Kidney epithelial cell (primary cell): ENCODE results near the gene ENTREP3. TPM values are rescaled to one million over a fixed set of nuclear protein-coding genes. Genes with fewer than 3 reads are reported as not detected.
"Not testable (repeated sequence)": the region's sequence is repeated elsewhere in the genome, so short reads cannot be mapped to it uniquely, and the experiment has no call there.

Experiments used
- DNase-seq: peaks from one replicate; pipeline ENCODE4 v3.0.0-alpha.2; 2010; ENCODE audit warnings: low read depth
- H3K27me3 ChIP-seq: 2 replicates; pipeline ENCODE4 v1.6.0; 2011; ENCODE audit warnings: low read length; ENCODE audit not compliant: control insufficient read depth, insufficient read depth
- H3K36me3 ChIP-seq: 2 replicates; pipeline ENCODE4 v1.5.1; 2011; ENCODE audit warnings: low read length; ENCODE audit not compliant: control insufficient read depth, insufficient read depth
- H3K4me3 ChIP-seq: 2 replicates; pipeline ENCODE4 v1.5.1; 2011; ENCODE audit warnings: low read depth, mild to moderate bottlenecking, control low read depth, low read length
- CTCF ChIP-seq: IDR thresholded peaks from 2 replicates; pipeline ENCODE4 v1.5.1; 2011; ENCODE audit warnings: mild to moderate bottlenecking, moderate library complexity, low read length, control low read depth, inconsistent platforms; ENCODE audit not compliant: insufficient read depth, poor library complexity, severe bottlenecking
- total RNA-seq: library from RNA; depleted of rRNA; stranded (reverse); fragments of >200 nt; gene quantifications from 2 replicates; pipeline ENCODE4 v1.2.3, GENCODE V29; 2015

The ENTREP3 gene
- total RNA-seq, 1 donor from 2014 or later: 13.2 TPM

- DNase-seq: no peak
- Histone ChIP-seq H3K36me3 (no peaks in the 10 kb centered on the region), H3K27me3 (no peaks in the 10 kb centered on the region), H3K4me3 (peak overlapping the region; percentile 44)
- no peak for TF ChIP-seq CTCF
Observed at GRCh38 chr1:155241069-155241679, 14.1 kb downstream of the ENTREP3 start.

- no peak for TF ChIP-seq CTCF
- no peak for DNase-seq
- no peak overlapping the region for H3K4me3 ChIP-seq
- no peaks in the 10 kb centered on the region for H3K27me3 ChIP-seq
- no peaks in the 10 kb centered on the region for H3K36me3 ChIP-seq
Observed at GRCh38 chr1:155236451-155236850, 18.8 kb downstream of the ENTREP3 start.

- not testable (repeated sequence) for H3K4me3 ChIP-seq, DNase-seq, H3K27me3 ChIP-seq, H3K36me3 ChIP-seq
Observed at GRCh38 chr1:155235375-155235774, 19.9 kb downstream of the ENTREP3 start.

GRCh38 chr1:155233502-155233901, 21.8 kb downstream of the ENTREP3 start:
- H3K4me3 ChIP-seq, DNase-seq, H3K36me3 ChIP-seq, H3K27me3 ChIP-seq: not testable (repeated sequence)

- not testable (repeated sequence) for H3K27me3 ChIP-seq, DNase-seq, H3K4me3 ChIP-seq, H3K36me3 ChIP-seq
Observed at GRCh38 chr1:155232001-155232978, 23.0 kb downstream of the ENTREP3 start.

GRCh38 chr1:155231302-155231701, 24.0 kb downstream of the ENTREP3 start:
- not testable (repeated sequence) for H3K4me3 ChIP-seq, H3K27me3 ChIP-seq, H3K36me3 ChIP-seq, DNase-seq

GRCh38 chr1:155228096-155228427, 27.2 kb downstream of the ENTREP3 start:
- Histone ChIP-seq H3K27me3 (no peaks in the 10 kb centered on the region), H3K4me3 (peak overlapping the region; percentile 35), H3K36me3 (no peaks in the 10 kb centered on the region)
- no peak for DNase-seq
- no peak for TF ChIP-seq CTCF
